ENCODE measurements around the gene BRCA1. TPM values are rescaled to one million over a fixed set of nuclear protein-coding genes. Genes with fewer than 3 reads are reported as not detected.

The BRCA1 gene
- total RNA-seq, 4 donors from 2014 or later: 4.9 to 8.0 (median 5.3) TPM

DNA sequence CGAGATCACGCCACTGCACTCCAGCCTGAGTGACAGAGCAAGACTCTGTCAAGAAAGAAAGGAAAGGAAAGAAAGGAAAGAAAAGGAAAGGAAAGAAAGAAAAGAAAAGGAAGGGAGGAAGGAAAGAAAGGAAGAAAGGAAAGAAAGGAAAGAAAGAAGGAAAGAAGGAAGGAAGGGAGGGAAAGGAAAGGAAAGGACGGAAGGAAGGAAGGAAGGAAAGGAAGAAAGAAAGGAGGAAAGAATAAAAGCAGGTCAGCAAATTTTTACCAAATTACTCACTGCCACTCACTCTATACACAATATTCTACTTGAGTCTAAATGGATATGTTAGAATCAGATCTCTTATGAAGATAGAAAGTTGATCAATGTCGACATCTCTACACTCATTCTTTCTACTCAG, 50.3 kb downstream of the BRCA1 start:
- no peak for TF ChIP-seq POLR2A (IDR thresholded peaks at IDR 0.05)
- no peak for TF ChIP-seq EP300 (IDR thresholded peaks at IDR 0.05)
- TF ChIP-seq, protein P1, sequence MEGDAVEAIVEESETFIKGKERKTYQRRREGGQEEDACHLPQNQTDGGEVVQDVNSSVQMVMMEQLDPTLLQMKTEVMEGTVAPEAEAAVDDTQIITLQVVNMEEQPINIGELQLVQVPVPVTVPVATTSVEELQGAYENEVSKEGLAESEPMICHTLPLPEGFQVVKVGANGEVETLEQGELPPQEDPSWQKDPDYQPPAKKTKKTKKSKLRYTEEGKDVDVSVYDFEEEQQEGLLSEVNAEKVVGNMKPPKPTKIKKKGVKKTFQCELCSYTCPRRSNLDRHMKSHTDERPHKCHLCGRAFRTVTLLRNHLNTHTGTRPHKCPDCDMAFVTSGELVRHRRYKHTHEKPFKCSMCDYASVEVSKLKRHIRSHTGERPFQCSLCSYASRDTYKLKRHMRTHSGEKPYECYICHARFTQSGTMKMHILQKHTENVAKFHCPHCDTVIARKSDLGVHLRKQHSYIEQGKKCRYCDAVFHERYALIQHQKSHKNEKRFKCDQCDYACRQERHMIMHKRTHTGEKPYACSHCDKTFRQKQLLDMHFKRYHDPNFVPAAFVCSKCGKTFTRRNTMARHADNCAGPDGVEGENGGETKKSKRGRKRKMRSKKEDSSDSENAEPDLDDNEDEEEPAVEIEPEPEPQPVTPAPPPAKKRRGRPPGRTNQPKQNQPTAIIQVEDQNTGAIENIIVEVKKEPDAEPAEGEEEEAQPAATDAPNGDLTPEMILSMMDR (IDR thresholded peaks at IDR 0.05): no peak
- no peak for TF ChIP-seq POLR2AphosphoS5 (IDR thresholded peaks at IDR 0.05)
- Histone ChIP-seq H3K4me3 (no peak overlapping the region), H3K4me1 (no peaks in the 10 kb centered on the region), H3K27ac (no peak overlapping the region), H3K36me3 (no peaks in the 10 kb centered on the region), H3K9me3 (no peaks in the 10 kb centered on the region), H3K27me3 (no peaks in the 10 kb centered on the region)
- no peak for DNase-seq (ENCODE audit: low spot score in 2 of 2)
- WGBS: 89% methylated on average over 4 of the region's 4 CpGs

DNA sequence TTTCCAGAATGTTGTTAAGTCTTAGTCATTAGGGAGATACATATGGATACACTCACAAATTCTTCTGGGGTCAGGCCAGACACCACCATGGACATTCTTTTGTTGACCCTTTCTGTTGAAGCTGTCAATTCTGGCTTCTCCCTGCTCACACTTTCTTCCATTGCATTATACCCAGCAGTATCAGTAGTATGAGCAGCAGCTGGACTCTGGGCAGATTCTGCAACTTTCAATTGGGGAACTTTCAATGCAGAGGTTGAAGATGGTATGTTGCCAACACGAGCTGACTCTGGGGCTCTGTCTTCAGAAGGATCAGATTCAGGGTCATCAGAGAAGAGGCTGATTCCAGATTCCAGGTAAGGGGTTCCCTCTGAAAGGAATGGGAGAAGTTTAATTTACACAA, 54.3 kb downstream of the BRCA1 start:
- no peaks in the 10 kb centered on the region for H3K27me3 ChIP-seq
- WGBS: 90% methylated on average over 1 of the region's 1 CpG
- TF ChIP-seq, protein P1 (IDR thresholded peaks at IDR 0.05): no peak
- TF ChIP-seq EP300 (IDR thresholded peaks at IDR 0.05) (no peak), POLR2AphosphoS5 (IDR thresholded peaks at IDR 0.05) (no peak), POLR2A (IDR thresholded peaks at IDR 0.05) (no peak)
- no peak overlapping the region for H3K27ac ChIP-seq
- no peak overlapping the region for H3K4me3 ChIP-seq
- no peaks in the 10 kb centered on the region for H3K36me3 ChIP-seq
- no peaks in the 10 kb centered on the region for H3K4me1 ChIP-seq
- DNase-seq (ENCODE audit: low spot score in 2 of 2): no peak
- H3K9me3 ChIP-seq: no peaks in the 10 kb centered on the region

DNA sequence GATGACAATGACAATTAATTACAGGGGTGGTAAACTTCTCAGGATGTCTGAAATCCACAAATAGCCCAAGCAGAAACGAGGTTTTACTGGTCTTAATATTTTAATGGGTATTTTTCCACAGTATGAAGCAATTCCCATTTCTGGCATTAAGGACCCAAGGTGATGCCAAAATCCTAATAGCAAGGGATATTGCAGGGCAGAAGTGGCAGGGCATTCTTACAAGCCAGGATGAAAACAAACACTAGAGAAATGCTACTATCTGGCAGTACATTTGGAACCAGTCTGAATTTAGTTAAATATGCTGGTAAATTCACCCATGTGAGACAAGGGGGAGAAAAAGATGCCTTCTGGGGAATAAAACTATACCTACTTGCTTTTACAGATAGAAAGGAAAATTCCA, 54.9 kb downstream of the BRCA1 start:
- no peaks in the 10 kb centered on the region for H3K9me3 ChIP-seq
- no peaks in the 10 kb centered on the region for H3K36me3 ChIP-seq
- no peaks in the 10 kb centered on the region for H3K27me3 ChIP-seq
- DNase-seq (ENCODE audit: low spot score in 2 of 2): no peak
- H3K4me3 ChIP-seq: no peak overlapping the region
- no peaks in the 10 kb centered on the region for H3K4me1 ChIP-seq
- H3K27ac ChIP-seq: no peak overlapping the region
- TF ChIP-seq, protein P1 (IDR thresholded peaks at IDR 0.05): no peak
- TF ChIP-seq EP300 (IDR thresholded peaks at IDR 0.05): no peak
- no peak for TF ChIP-seq POLR2AphosphoS5 (IDR thresholded peaks at IDR 0.05)
- 42% methylated on average over 1 of the region's 1 CpG for WGBS

DNA sequence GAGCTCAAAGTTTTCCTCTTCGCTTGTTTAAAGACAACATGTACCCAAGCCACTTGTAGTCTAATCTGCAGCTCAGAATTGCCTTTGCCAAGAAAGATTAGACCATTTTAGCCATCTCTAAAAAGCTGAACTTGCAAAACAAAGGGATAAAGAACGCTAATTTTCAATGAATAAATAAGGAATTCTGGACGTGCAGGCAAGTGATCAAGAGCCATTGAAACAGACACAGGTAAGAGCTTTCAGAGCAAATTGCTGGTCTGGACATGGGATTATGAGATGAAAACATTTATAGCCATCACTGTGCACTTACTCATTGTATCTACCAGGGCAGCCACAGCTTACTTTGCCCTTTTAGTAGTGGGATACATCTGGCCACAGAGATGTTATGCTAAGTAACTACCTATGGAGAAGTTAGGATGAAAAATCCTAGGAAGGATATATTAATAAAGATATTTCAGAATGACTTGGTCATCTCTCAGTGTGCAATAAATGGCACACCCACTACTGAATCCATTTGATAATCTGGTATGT, 55.7 kb downstream of the BRCA1 start:
- Histone ChIP-seq H3K27ac (no peak overlapping the region), H3K9me3 (no peaks in the 10 kb centered on the region), H3K36me3 (no peaks in the 10 kb centered on the region), H3K27me3 (no peaks in the 10 kb centered on the region), H3K4me3 (no peak overlapping the region), H3K4me1 (no peaks in the 10 kb centered on the region)
- no peak for DNase-seq (ENCODE audit: low spot score in 2 of 2)
- TF ChIP-seq POLR2AphosphoS5 (IDR thresholded peaks at IDR 0.05) (no peak), EP300 (IDR thresholded peaks at IDR 0.05) (no peak), POLR2A (IDR thresholded peaks at IDR 0.05) (no peak)
- TF ChIP-seq, protein P1 (IDR thresholded peaks at IDR 0.05): no peak
- 94% methylated on average over 3 of the region's 3 CpGs for WGBS

DNA sequence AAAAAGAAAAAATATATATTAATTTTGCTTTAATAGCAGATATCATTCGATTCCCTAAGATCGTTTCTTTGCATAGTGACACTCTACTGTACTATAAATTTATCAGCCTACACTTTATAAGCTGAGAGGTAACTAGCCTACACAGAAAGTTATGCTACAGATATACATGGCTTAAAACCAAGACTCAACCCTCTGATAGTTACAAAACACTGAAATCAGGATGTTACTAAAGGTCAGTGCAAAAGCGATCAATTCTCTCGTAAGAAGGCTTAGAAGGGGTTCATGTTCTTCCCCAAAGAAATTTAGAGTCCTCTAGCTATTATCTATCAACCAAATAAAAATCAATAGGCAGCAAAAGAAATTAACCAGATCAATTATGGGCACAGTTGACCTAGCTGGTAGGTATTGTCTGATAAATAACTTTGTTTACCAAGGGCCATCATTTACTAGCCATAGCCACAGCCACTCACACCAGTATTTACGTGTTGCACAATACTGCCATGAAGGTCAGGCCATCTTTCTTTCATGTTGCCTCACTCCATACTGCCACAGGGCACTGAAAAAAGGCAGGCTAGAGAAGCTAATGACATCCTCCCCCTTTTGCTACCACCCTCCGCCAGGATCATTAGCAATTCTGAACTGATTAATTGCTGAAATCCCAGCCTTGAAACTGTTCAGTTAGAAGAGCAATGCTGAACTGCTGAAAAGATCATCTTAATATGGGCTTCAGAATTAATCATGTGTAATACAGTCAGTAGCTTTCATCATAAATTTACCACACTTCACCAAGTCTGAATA, 56.4 kb downstream of the BRCA1 start:
- DNase-seq (ENCODE audit: low spot score in 2 of 2): no peak
- H3K36me3 ChIP-seq: no peaks in the 10 kb centered on the region
- no peak for TF ChIP-seq POLR2AphosphoS5 (IDR thresholded peaks at IDR 0.05)
- no peak for TF ChIP-seq EP300 (IDR thresholded peaks at IDR 0.05)
- TF ChIP-seq POLR2A (IDR thresholded peaks at IDR 0.05): no peak
- TF ChIP-seq, protein P1 (IDR thresholded peaks at IDR 0.05): no peak
- H3K27ac ChIP-seq: no peak overlapping the region
- H3K27me3 ChIP-seq: no peaks in the 10 kb centered on the region
- 95% methylated on average over 6 of the region's 6 CpGs for whole genome bisulfite sequencing
- no peak overlapping the region for H3K4me3 ChIP-seq
- no peaks in the 10 kb centered on the region for H3K4me1 ChIP-seq
- no peaks in the 10 kb centered on the region for H3K9me3 ChIP-seq

Measured in suprapubic skin (tissue), 4 donors.